Ascending aorta (tissue), 2 donors: ENCODE measurements around the gene GSDMA. TPM values are rescaled to one million over a fixed set of nuclear protein-coding genes. Genes with fewer than 3 reads are reported as not detected.
"Not testable (repeated sequence)": the region's sequence is repeated elsewhere in the genome, so short reads cannot be mapped to it uniquely, and the experiment has no call there.

ENCODE experiments used
- DNase-seq, 2 donors: peaks; one replicate each; pipeline ENCODE4 v3.0.0-alpha.2; 2019; ENCODE audit warnings: low spot score in 2 of 2
- H3K27ac ChIP-seq, 2 donors: fragments of 200-600 bp; sonication (generic); one replicate each; pipeline ENCODE4 v1.5.1; 2016 to 2017; ENCODE audit warnings: mild to moderate bottlenecking in 1 of 2
- H3K27me3 ChIP-seq: fragments of 200-600 bp; sonication (generic); one replicate; pipeline ENCODE4 v1.5.1; 2017
- H3K36me3 ChIP-seq, 2 donors: fragments of 200-600 bp; sonication (generic); one replicate each; pipeline ENCODE4 v1.5.1; 2016
- H3K4me1 ChIP-seq, 2 donors: fragments of 200-600 bp; sonication (generic); one replicate each; pipeline ENCODE4 v1.5.1; 2016 to 2017; ENCODE audit warnings: mild to moderate bottlenecking in 1 of 2
- H3K4me3 ChIP-seq, 2 donors: fragments of 200-600 bp; sonication (generic); one replicate each; pipeline ENCODE4 v1.5.1; 2016 to 2017; ENCODE audit warnings: mild to moderate bottlenecking in 1 of 2
- H3K9me3 ChIP-seq, 2 donors: fragments of 200-600 bp; sonication (generic); one replicate each; pipeline ENCODE4 v1.5.1; 2016
- CTCF ChIP-seq, 3 experiments: fragments of 200-600 bp in 2 of 3; fragments of 450-650 bp in 1 of 3; sonication (generic) in 2 of 3; IDR thresholded peaks; one replicate each; pipeline ENCODE4 v1.5.1; 2016 to 2019; ENCODE audit warnings: antibody characterized with exemption in 3 of 3, mild to moderate bottlenecking in 1 of 3, moderate library complexity in 1 of 3
- intact Hi-C: fragments of 100-400 bp; cut with DNase I; formaldehyde crosslinking; loops from one replicate; pipeline ENCODE4 v1.15.1; 2023
- total RNA-seq: library from RNA; depleted of rRNA; stranded (reverse); fragments of >200 nt; gene quantifications from one replicate; pipeline ENCODE4 v1.1.0, GENCODE V29; 2016

GSDMA gene
- total RNA-seq, 1 donor from 2014 or later = not detected

DNA sequence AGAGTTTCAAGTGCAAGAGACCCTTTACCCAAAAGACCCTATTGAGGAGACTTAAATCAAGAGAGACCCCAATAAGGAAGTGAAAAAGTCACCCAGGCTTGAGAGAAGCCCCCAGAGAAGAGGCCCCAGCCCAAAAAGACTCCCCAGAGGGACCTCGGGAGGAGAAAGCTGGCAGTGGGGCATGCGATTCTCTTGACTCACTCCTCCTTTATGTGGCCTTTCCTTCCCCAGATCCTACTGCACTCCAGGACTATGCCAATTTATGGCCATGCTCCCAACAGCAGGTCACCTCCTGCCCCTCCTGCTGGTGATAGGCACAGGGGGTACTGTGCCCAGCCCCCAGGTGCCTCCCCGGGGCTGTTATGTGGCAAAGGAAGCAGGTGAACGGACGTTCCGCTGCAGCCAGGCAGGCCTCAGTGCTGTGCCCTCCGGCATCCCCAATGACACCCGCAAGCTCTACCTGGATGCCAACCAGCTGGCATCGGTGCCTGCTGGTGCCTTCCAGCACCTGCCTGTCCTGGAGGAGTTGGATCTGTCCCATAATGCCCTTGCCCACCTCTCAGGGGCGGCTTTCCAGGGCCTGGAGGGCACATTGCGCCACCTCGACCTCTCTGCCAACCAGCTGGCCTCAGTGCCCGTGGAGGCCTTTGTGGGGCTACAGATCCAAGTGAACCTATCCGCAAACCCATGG, 19.0 kb upstream of the GSDMA start:
- H3K36me3 ChIP-seq = no peaks in the 10 kb centered on the region
- no peak for DNase-seq
- no peak overlapping the region for H3K27ac ChIP-seq
- H3K4me3 ChIP-seq = no peak overlapping the region
- H3K27me3 ChIP-seq = no peaks in the 10 kb centered on the region
- no peaks in the 10 kb centered on the region for H3K9me3 ChIP-seq
- intact Hi-C loops = no loop called here
- H3K4me1 ChIP-seq = no peaks in the 10 kb centered on the region
- no peak for TF ChIP-seq CTCF (IDR thresholded peaks at IDR 0.05)

DNA sequence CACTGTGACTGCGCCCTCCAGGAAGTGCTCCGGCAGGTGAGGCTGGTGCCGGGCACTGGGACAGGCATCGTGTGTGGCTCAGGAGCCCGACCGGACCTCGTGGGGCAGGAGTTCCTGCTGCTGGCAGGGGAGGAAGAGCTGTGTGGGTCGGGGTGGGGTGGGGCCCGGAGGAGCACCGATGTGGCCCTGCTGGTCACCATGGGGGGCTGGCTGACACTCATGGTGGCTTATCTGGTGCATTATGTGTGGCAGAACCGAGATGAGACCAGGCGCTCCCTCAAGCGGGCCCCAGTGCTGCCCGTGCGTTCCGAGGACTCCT, 18.5 kb upstream of the GSDMA start:
- H3K9me3 ChIP-seq = no peaks in the 10 kb centered on the region
- no peaks in the 10 kb centered on the region for H3K4me1 ChIP-seq
- no peak overlapping the region for H3K4me3 ChIP-seq
- DNase-seq = no peak
- H3K36me3 ChIP-seq = no peaks in the 10 kb centered on the region
- intact Hi-C loops = no loop called here
- no peaks in the 10 kb centered on the region for H3K27me3 ChIP-seq
- H3K27ac ChIP-seq = no peak overlapping the region
- TF ChIP-seq CTCF (IDR thresholded peaks at IDR 0.05) = no peak

GRCh38 chr17:39946551-39947330, 16.1 kb upstream of the GSDMA start:
- H3K27ac ChIP-seq = no peak overlapping the region
- DNase-seq = no peak
- H3K36me3 ChIP-seq = no peaks in the 10 kb centered on the region
- no peaks in the 10 kb centered on the region for H3K4me1 ChIP-seq
- H3K9me3 ChIP-seq = no peaks in the 10 kb centered on the region
- no peak overlapping the region for H3K4me3 ChIP-seq
- TF ChIP-seq CTCF (IDR thresholded peaks at IDR 0.05) = no peak
- intact Hi-C loops = no loop called here
- no peaks in the 10 kb centered on the region for H3K27me3 ChIP-seq

GRCh38 chr17:39948489-39948828, 14.3 kb upstream of the GSDMA start:
- H3K27me3 ChIP-seq, H3K27ac ChIP-seq, DNase-seq, H3K4me1 ChIP-seq, H3K36me3 ChIP-seq, intact Hi-C loops, H3K4me3 ChIP-seq, H3K9me3 ChIP-seq: not testable (repeated sequence)

GRCh38 chr17:39949028-39949427, 13.8 kb upstream of the GSDMA start:
- H3K27ac ChIP-seq = no peak overlapping the region
- TF ChIP-seq CTCF (IDR thresholded peaks at IDR 0.05) = no peak
- no peaks in the 10 kb centered on the region for H3K36me3 ChIP-seq
- intact Hi-C loops = no loop called here
- no peak overlapping the region for H3K4me3 ChIP-seq
- no peaks in the 10 kb centered on the region for H3K27me3 ChIP-seq
- H3K9me3 ChIP-seq = no peaks in the 10 kb centered on the region
- H3K4me1 ChIP-seq = peaks cover 2 to 10% of the 10 kb centered on the region in 2 donors
- DNase-seq = no peak

DNA sequence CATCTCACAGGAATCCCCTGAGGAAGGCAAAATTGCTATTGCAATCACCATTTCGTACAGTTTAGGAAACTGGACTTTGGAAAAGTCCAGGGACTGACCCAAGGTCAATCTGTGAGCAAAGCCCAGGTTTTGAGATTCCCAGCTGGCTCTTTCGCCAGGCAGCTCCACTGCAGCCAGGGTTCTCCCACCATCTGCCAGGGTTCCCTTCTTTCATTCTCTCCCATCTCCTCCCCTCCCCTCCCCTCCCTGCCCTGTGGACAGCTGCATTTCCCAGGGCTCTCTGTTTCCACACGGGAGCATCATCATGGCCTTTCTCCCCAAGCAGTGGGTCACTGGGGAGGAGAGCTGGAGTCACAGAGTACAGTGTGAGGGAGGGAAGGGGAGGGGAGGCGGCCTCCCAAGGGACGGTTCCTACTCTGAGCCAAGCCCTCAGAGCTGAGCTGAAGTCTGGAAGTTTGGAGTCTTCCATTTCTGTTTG, 11.9 kb upstream of the GSDMA start:
- DNase-seq = no peak
- Histone ChIP-seq H3K36me3 (no peaks in the 10 kb centered on the region), H3K27ac (no peak overlapping the region), H3K27me3 (no peaks in the 10 kb centered on the region), H3K4me3 (no peak overlapping the region), H3K9me3 (no peaks in the 10 kb centered on the region), H3K4me1 (peaks cover 2 to 10% of the 10 kb centered on the region in 2 donors)
- intact Hi-C loops = no loop called here
- TF ChIP-seq CTCF (IDR thresholded peaks at IDR 0.05) = no peak
